H9 (cell line): ENCODE results near the gene CCDC78. TPM values are rescaled to one million over a fixed set of nuclear protein-coding genes. Genes with fewer than 3 reads are reported as not detected.

Experiments
- DNase-seq: peaks from one replicate; pipeline ENCODE4 v3.0.0-alpha.2; 2017
- H2AFZ ChIP-seq: one replicate; pipeline ENCODE4 v1.6.1; 2013; ENCODE audit warnings: mild to moderate bottlenecking, low read length, control low read depth, moderate library complexity
- H2AK5ac ChIP-seq: 2 replicates; pipeline ENCODE4 v1.6.1; 2013; ENCODE audit warnings: low read length, control low read depth, mixed read lengths; ENCODE audit not compliant: insufficient read length
- H2BK120ac ChIP-seq: one replicate; pipeline ENCODE4 v1.6.1; 2013; ENCODE audit warnings: low read depth, mild to moderate bottlenecking, low read length, control low read depth, inconsistent platforms; ENCODE audit not compliant: poor library complexity, severe bottlenecking
- H2BK12ac ChIP-seq: 2 replicates; pipeline ENCODE4 v1.6.1; 2013; ENCODE audit warnings: low read length, control low read depth, mixed read lengths, low read depth; ENCODE audit not compliant: insufficient read length
- H2BK15ac ChIP-seq: 2 replicates; pipeline ENCODE4 v1.6.1; 2013; ENCODE audit warnings: low read depth, low read length, control low read depth
- H2BK20ac ChIP-seq: one replicate; pipeline ENCODE4 v1.6.1; 2013; ENCODE audit warnings: low read depth, mild to moderate bottlenecking, low read length, control low read depth, inconsistent platforms; ENCODE audit not compliant: poor library complexity, severe bottlenecking
- H2BK5ac ChIP-seq: 2 replicates; pipeline ENCODE4 v1.6.1; 2013; ENCODE audit warnings: low read length, control low read depth, mixed read lengths; ENCODE audit not compliant: insufficient read length
- H3K14ac ChIP-seq: 2 replicates; pipeline ENCODE4 v1.6.1; 2013; ENCODE audit warnings: low read length, control low read depth; ENCODE audit not compliant: insufficient read depth
- H3K18ac ChIP-seq: 2 replicates; pipeline ENCODE4 v1.6.1; 2013; ENCODE audit warnings: low read depth, mild to moderate bottlenecking, mixed read lengths, low read length, control low read depth; ENCODE audit not compliant: insufficient read length
- H3K23ac ChIP-seq: 2 replicates; pipeline ENCODE4 v1.6.1; 2013; ENCODE audit warnings: low read length, control low read depth, mixed read lengths, low read depth; ENCODE audit not compliant: insufficient read length
- H3K23me2 ChIP-seq: 2 replicates; pipeline ENCODE4 v1.6.1; 2013; ENCODE audit warnings: low read depth, mild to moderate bottlenecking, mixed read lengths, low read length, control low read depth; ENCODE audit not compliant: insufficient read length, poor library complexity, severe bottlenecking
- H3K27ac ChIP-seq: 2 replicates; pipeline ENCODE4 v1.5.1; 2013; ENCODE audit warnings: low read length, control low read depth, mixed read lengths, low read depth; ENCODE audit not compliant: insufficient read length
- H3K27me3 ChIP-seq: 2 replicates; pipeline ENCODE4 v1.6.1; 2013; ENCODE audit warnings: low read length, control low read depth, inconsistent platforms; ENCODE audit not compliant: insufficient read depth
- H3K4ac ChIP-seq: 2 replicates; pipeline ENCODE4 v1.6.1; 2013; ENCODE audit warnings: low read depth, mild to moderate bottlenecking, control low read depth, inconsistent platforms, low read length, moderate library complexity
- H3K4me1 ChIP-seq: 2 replicates; pipeline ENCODE4 v1.6.1; 2013; ENCODE audit warnings: low read length, control low read depth, inconsistent platforms; ENCODE audit not compliant: insufficient read depth
- H3K4me2 ChIP-seq: 2 replicates; pipeline ENCODE4 v1.6.1; 2013; ENCODE audit warnings: low read length, control low read depth, mixed read lengths; ENCODE audit not compliant: insufficient read length, insufficient read depth
- H3K56ac ChIP-seq: 2 replicates; pipeline ENCODE4 v1.6.1; 2013; ENCODE audit warnings: low read depth, mild to moderate bottlenecking, mixed read lengths, low read length, control low read depth; ENCODE audit not compliant: insufficient read length
- H3K79me1 ChIP-seq: 2 replicates; pipeline ENCODE4 v1.6.1; 2013; ENCODE audit warnings: low read depth, mild to moderate bottlenecking, moderate library complexity, low read length, control low read depth, inconsistent platforms; ENCODE audit not compliant: insufficient read depth, poor library complexity, severe bottlenecking
- H3K79me2 ChIP-seq: 2 replicates; pipeline ENCODE4 v1.6.1; 2013; ENCODE audit warnings: low read length, control low read depth, inconsistent platforms; ENCODE audit not compliant: insufficient read depth
- H3K9ac ChIP-seq: 2 replicates; pipeline ENCODE4 v1.6.1; 2013; ENCODE audit warnings: low read length, control low read depth, mixed read lengths; ENCODE audit not compliant: insufficient read length; ENCODE audit errors: extremely low read depth
- H3K9me3 ChIP-seq: one replicate; pipeline ENCODE4 v1.6.1; 2013; ENCODE audit warnings: low read depth, low read length, inconsistent platforms; ENCODE audit not compliant: control insufficient read depth
- H3T11ph ChIP-seq: one replicate; pipeline ENCODE4 v1.6.1; 2013; ENCODE audit warnings: mild to moderate bottlenecking, low read length, control low read depth, inconsistent platforms
- H4K20me1 ChIP-seq: one replicate; pipeline ENCODE4 v1.6.1; 2013; ENCODE audit not compliant: control insufficient read depth, insufficient read length, insufficient read depth
- H4K5ac ChIP-seq: 2 replicates; pipeline ENCODE4 v1.6.1; 2013; ENCODE audit warnings: low read depth, mild to moderate bottlenecking, mixed read lengths, low read length, control low read depth; ENCODE audit not compliant: insufficient read length
- H4K8ac ChIP-seq: replicated peaks from 2 replicates; pipeline ENCODE4 v1.6.1; 2013; ENCODE audit warnings: low read length, control low read depth, mixed read lengths, low read depth; ENCODE audit not compliant: insufficient read length
- H4K91ac ChIP-seq: 2 replicates; pipeline ENCODE4 v1.6.1; 2013; ENCODE audit warnings: low read depth, mild to moderate bottlenecking, moderate library complexity, mixed read lengths, low read length, control low read depth; ENCODE audit not compliant: insufficient read length
- H3K27ac Mint-ChIP-seq, 3 experiments: 2 replicates in 2 of 3; 3 replicates in 1 of 3; pipeline ENCODE4 v1.8.0; 2020 to 2021; ENCODE audit warnings: mixed read lengths in 3 of 3, mild to moderate bottlenecking in 1 of 3, moderate library complexity in 1 of 3
- H3K27me3 Mint-ChIP-seq: 2 replicates; pipeline ENCODE4 v1.8.0; 2021; ENCODE audit warnings: low read depth, mild to moderate bottlenecking, moderate library complexity, mixed read lengths
- H3K36me3 Mint-ChIP-seq, 3 experiments: 2 replicates in 2 of 3; 3 replicates in 1 of 3; pipeline ENCODE4 v1.8.0; 2020 to 2021; ENCODE audit warnings: low read depth in 3 of 3, mixed read lengths in 3 of 3; ENCODE audit not compliant: insufficient read depth in 1 of 3
- H3K4me1 Mint-ChIP-seq, 2 experiments: 2 replicates each; pipeline ENCODE4 v1.8.0; 2020; ENCODE audit warnings: mixed read lengths in 2 of 2
- H3K4me3 Mint-ChIP-seq, 2 experiments: 2 replicates in 1 of 2; 3 replicates in 1 of 2; pipeline ENCODE4 v1.8.0; 2020 to 2021; ENCODE audit warnings: mild to moderate bottlenecking in 2 of 2, mixed read lengths in 2 of 2, moderate library complexity in 1 of 2
- H3K9me3 Mint-ChIP-seq, 2 experiments: 2 replicates in 1 of 2; 3 replicates in 1 of 2; pipeline ENCODE4 v1.8.0; 2020; ENCODE audit warnings: mild to moderate bottlenecking in 2 of 2, mixed read lengths in 2 of 2, moderate library complexity in 1 of 2
- CTCF ChIP-seq: fragments of 200-600 bp; sonication (generic); conservative IDR thresholded peaks from 3 replicates; pipeline ENCODE4 v1.8.0; 2021; ENCODE audit warnings: antibody characterized with exemption, mild to moderate bottlenecking
- WGBS: extraction: QIAGEN DNeasy Blood & Tissue Kit; methylation state at CpG from one replicate; pipeline ENCODE4 v1.1.7; 2013; ENCODE audit warnings: missing lambda C conversion rate, low lambda C conversion rate, mixed read lengths; ENCODE audit not compliant: insufficient read length; ENCODE audit errors: extremely low coverage; 5-methylcytosine and 5-hydroxymethylcytosine counted together
- total RNA-seq: library from RNA; stranded (reverse); gene quantifications from 2 replicates; pipeline ENCODE4 v1.2.1, GENCODE V29; 2021

CCDC78 gene
- total RNA-seq, 1 experiment from 2014 or later = 12.1 TPM

- Histone ChIP-seq H4K5ac (no peak overlapping the region), H2BK12ac (no peak overlapping the region), H3K27ac (no peak overlapping the region), H3K27me3 (no peaks in the 10 kb centered on the region), H2AK5ac (no peak overlapping the region), H3K14ac (no peak overlapping the region), H2AFZ (no peak overlapping the region), H3K18ac (no peak overlapping the region), H3K4me2 (no peak overlapping the region), H3K4me1 (no peaks in the 10 kb centered on the region), H2BK20ac (no peak overlapping the region), H4K20me1 (no peaks in the 10 kb centered on the region), H2BK120ac (no peak overlapping the region), H3K4ac (no peak overlapping the region), H3K23ac (no peak overlapping the region), H4K8ac (no peak overlapping the region), H3K79me1 (no peaks in the 10 kb centered on the region), H3T11ph (no peak overlapping the region), H3K9me3 (no peaks in the 10 kb centered on the region), H4K91ac (no peak overlapping the region), H3K23me2 (peaks cover 13% of the 10 kb centered on the region), H3K79me2 (no peaks in the 10 kb centered on the region), H2BK15ac (no peak overlapping the region), H3K56ac (no peak overlapping the region), H2BK5ac (no peak overlapping the region), H3K9ac (no peak overlapping the region)
- Mint-ChIP-seq H3K4me3 (no peak overlapping the region), H3K4me1 (peaks cover 8 to 16% of the 10 kb centered on the region in 2 experiments), H3K27ac (no peak overlapping the region), H3K36me3 (peaks cover 0 to 5% (median 3%) of the 10 kb centered on the region in 3 experiments; a peak in 1 of 7 replicates), H3K27me3 (peaks cover 21% of the 10 kb centered on the region), H3K9me3 (no peaks in the 10 kb centered on the region)
- TF ChIP-seq CTCF = no peak
- DNase-seq = no peak
- no CpG with 5 or more reads among the region's 9 CpGs for WGBS
Measured at GRCh38 chr16:723695-724094, 2.5 kb downstream of the CCDC78 start.
